ENCODE results near the gene RNF121.

- TF ChIP-seq CTCF (conservative IDR thresholded peaks at IDR 0.05; ENCODE audit: low read length), result no peak
- no peak for TF ChIP-seq EZH2phosphoT487 (IDR thresholded peaks at IDR 0.05; ENCODE audit: borderline replicate concordance)
Observed at GRCh38 chr11:72012091-72012630, 83.3 kb downstream of the RNF121 start.
